K562 (cell line): Measurements from ENCODE around the gene MAPKAPK3. TPM values are rescaled to one million over a fixed set of nuclear protein-coding genes. Genes with fewer than 3 reads are reported as not detected.

Experiments used
- CSDE1 ChIP-seq, 2 experiments: fragments of 450-650 bp; IDR thresholded peaks; 2 replicates each; pipeline ENCODE4 v1.6.1; 2016; ENCODE audit warnings: mild to moderate bottlenecking in 1 of 2
- MBD1 ChIP-seq: fragments of 250-450 bp; sonication (Bioruptor Pico); IDR thresholded peaks from 2 replicates; pipeline ENCODE4 v1.8.0; 2022; ENCODE audit warnings: inconsistent platforms
- MITF ChIP-seq: IDR thresholded peaks from 2 replicates; pipeline ENCODE4 v1.6.1; 2014; ENCODE audit warnings: antibody characterized with exemption
- MTA1 ChIP-seq: fragments of 450-650 bp; IDR thresholded peaks from 2 replicates; pipeline ENCODE4 v1.6.1; 2017; ENCODE audit warnings: borderline replicate concordance
- NCOA2 ChIP-seq, 2 experiments: fragments of 450-650 bp; IDR thresholded peaks; 2 replicates each; pipeline ENCODE4 v1.6.1; 2018; ENCODE audit warnings: mild to moderate bottlenecking in 2 of 2, moderate library complexity in 1 of 2; ENCODE audit not compliant: partially characterized antibody in 2 of 2
- RBM22 ChIP-seq: fragments of 200-400 bp; formaldehyde crosslinking; IDR thresholded peaks from 2 replicates; pipeline ENCODE4 v1.6.1; 2018; ENCODE audit warnings: low read length, low read depth; ENCODE audit not compliant: poor library complexity, severe bottlenecking
- ZNF274 ChIP-seq: IDR thresholded peaks from 2 replicates; pipeline ENCODE4 v1.6.1; 2011; ENCODE audit warnings: low read depth, mild to moderate bottlenecking, low read length, moderate library complexity, borderline replicate concordance
- polyA plus RNA-seq, 8 experiments: library from polyadenylated mRNA; depleted of rRNA in 4 of 8; stranded (reverse) in 5 of 8; unstranded in 3 of 8; fragments of >200 nt; fragmentation: Nextera tagmentation in 2 of 8; fragmentation: Illumina TruSeq in 1 of 8; extraction: Ambion mirVana in 2 of 8; extraction: Trizol in 1 of 8; gene quantifications; 2 replicates each; pipeline versions ENCODE4 v1.2.1 to v1.2.3, GENCODE V29; 2011 to 2014; ENCODE audit warnings: inconsistent platforms in 1 of 8, missing spikeins in 1 of 8
- total RNA-seq, 7 experiments: library from RNA; depleted of rRNA in 6 of 7; stranded (reverse); fragments of >200 nt in 6 of 7; fragmentation: Illumina TruSeq in 2 of 7; extraction: Trizol in 2 of 7; gene quantifications; 2 replicates each; pipeline versions ENCODE4 v1.2.1 to v1.2.3, GENCODE V29; 2011 to 2021; ENCODE audit warnings: low replicate concordance in 1 of 7
- TF ChIP-seq, protein P1 (sequence below): sonication (generic); formaldehyde crosslinking; IDR thresholded peaks from 2 replicates; pipeline ENCODE4 v1.8.0; 2022; ENCODE audit warnings: mild to moderate bottlenecking, missing genetic modification reagents, borderline replicate concordance
- TF ChIP-seq, protein P2 (sequence below): sonication (generic); formaldehyde crosslinking; IDR thresholded peaks from 2 replicates; pipeline ENCODE4 v1.8.1; 2022; ENCODE audit warnings: missing genetic modification reagents
- TF ChIP-seq, protein P3 (sequence below): fragments of 450-650 bp; IDR thresholded peaks from 2 replicates; pipeline ENCODE4 v1.6.1; 2016; ENCODE audit warnings: low read depth

MAPKAPK3 gene
- total and polyA plus RNA-seq, 9 of the 15 experiments (the other 6 are each of a cell fraction or from before 2014, with no cell fraction given): 8.0 to 56.4 (median 41.2) TPM

- TF ChIP-seq, protein P1, sequence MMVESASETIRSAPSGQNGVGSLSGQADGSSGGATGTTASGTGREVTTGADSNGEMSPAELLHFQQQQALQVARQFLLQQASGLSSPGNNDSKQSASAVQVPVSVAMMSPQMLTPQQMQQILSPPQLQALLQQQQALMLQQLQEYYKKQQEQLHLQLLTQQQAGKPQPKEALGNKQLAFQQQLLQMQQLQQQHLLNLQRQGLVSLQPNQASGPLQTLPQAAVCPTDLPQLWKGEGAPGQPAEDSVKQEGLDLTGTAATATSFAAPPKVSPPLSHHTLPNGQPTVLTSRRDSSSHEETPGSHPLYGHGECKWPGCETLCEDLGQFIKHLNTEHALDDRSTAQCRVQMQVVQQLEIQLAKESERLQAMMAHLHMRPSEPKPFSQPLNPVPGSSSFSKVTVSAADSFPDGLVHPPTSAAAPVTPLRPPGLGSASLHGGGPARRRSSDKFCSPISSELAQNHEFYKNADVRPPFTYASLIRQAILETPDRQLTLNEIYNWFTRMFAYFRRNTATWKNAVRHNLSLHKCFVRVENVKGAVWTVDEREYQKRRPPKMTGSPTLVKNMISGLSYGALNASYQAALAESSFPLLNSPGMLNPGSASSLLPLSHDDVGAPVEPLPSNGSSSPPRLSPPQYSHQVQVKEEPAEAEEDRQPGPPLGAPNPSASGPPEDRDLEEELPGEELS: no peak
- no peak for TF ChIP-seq MBD1 (CRISPR knock-in tag)
- no peak for TF ChIP-seq NCOA2 (IDR thresholded peaks at IDR 0.05; ENCODE audit: partially characterized antibody in 2 of 2)
- no peak for TF ChIP-seq CSDE1 (IDR thresholded peaks at IDR 0.05)
- TF ChIP-seq, protein P2, sequence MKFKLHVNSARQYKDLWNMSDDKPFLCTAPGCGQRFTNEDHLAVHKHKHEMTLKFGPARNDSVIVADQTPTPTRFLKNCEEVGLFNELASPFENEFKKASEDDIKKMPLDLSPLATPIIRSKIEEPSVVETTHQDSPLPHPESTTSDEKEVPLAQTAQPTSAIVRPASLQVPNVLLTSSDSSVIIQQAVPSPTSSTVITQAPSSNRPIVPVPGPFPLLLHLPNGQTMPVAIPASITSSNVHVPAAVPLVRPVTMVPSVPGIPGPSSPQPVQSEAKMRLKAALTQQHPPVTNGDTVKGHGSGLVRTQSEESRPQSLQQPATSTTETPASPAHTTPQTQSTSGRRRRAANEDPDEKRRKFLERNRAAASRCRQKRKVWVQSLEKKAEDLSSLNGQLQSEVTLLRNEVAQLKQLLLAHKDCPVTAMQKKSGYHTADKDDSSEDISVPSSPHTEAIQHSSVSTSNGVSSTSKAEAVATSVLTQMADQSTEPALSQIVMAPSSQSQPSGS (CRISPR knock-in tag): no peak
- no peak for TF ChIP-seq ZNF274
- TF ChIP-seq MITF: no peak
- no peak; the same call in none of the 2 replicates for TF ChIP-seq MTA1
- no peak for TF ChIP-seq RBM22
- TF ChIP-seq, protein P3, sequence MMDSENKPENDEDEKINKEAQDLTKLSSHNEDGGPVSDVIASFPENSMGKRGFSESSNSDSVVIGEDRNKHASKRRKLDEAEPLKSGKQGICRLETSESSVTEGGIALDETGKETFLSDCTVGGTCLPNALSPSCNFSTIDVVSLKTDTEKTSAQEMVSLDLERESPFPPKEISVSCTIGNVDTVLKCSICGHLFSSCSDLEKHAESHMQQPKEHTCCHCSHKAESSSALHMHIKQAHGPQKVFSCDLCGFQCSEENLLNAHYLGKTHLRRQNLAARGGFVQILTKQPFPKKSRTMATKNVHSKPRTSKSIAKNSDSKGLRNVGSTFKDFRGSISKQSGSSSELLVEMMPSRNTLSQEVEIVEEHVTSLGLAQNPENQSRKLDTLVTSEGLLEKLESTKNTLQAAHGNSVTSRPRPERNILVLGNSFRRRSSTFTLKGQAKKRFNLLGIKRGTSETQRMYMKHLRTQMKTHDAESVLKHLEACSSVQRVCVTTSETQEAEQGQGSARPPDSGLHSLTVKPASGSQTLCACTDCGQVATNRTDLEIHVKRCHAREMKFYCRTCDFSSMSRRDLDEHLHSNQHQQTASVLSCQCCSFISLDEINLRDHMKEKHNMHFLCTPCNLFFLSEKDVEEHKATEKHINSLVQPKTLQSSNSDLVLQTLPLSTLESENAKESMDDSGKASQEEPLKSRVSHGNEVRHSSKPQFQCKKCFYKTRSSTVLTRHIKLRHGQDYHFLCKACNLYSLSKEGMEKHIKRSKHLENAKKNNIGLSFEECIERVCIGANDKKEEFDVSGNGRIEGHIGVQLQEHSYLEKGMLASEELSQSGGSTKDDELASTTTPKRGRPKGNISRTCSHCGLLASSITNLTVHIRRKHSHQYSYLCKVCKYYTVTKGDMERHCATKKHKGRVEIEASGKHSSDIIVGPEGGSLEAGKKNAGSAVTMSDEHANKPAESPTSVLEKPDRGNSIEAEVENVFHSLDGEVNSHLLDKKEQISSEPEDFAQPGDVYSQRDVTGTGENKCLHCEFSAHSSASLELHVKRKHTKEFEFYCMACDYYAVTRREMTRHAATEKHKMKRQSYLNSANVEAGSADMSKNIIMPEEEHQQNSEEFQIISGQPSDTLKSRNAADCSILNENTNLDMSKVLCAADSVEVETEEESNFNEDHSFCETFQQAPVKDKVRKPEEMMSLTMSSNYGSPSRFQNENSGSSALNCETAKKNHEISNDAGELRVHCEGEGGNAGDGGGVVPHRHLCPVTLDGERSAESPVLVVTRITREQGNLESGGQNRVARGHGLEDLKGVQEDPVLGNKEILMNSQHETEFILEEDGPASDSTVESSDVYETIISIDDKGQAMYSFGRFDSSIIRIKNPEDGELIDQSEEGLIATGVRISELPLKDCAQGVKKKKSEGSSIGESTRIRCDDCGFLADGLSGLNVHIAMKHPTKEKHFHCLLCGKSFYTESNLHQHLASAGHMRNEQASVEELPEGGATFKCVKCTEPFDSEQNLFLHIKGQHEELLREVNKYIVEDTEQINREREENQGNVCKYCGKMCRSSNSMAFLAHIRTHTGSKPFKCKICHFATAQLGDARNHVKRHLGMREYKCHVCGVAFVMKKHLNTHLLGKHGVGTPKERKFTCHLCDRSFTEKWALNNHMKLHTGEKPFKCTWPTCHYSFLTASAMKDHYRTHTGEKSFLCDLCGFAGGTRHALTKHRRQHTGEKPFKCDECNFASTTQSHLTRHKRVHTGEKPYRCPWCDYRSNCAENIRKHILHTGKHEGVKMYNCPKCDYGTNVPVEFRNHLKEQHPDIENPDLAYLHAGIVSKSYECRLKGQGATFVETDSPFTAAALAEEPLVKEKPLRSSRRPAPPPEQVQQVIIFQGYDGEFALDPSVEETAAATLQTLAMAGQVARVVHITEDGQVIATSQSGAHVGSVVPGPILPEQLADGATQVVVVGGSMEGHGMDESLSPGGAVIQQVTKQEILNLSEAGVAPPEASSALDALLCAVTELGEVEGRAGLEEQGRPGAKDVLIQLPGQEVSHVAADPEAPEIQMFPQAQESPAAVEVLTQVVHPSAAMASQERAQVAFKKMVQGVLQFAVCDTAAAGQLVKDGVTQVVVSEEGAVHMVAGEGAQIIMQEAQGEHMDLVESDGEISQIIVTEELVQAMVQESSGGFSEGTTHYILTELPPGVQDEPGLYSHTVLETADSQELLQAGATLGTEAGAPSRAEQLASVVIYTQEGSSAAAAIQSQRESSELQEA: no peak
Measured at GRCh38 chr3:50611464-50612233, 5.3 kb upstream of the MAPKAPK3 start, which contains the start of gene CISH (continued).
